Renal cortical epithelial cell (primary cell): Measurements from ENCODE around the gene UBASH3B. TPM values are rescaled to one million over a fixed set of nuclear protein-coding genes. Genes with fewer than 3 reads are reported as not detected.

Experiments
- DNase-seq: peaks from one replicate; pipeline ENCODE4 v3.0.0-alpha.2; 2011; ENCODE audit warnings: low read depth
- total RNA-seq: library from RNA; depleted of rRNA; stranded (reverse); fragments of >200 nt; gene quantifications from 2 replicates; pipeline ENCODE4 v1.2.3, GENCODE V29; 2014

Gene UBASH3B
- total RNA-seq, 1 donor from 2014 or later = 12.5 TPM

DNA sequence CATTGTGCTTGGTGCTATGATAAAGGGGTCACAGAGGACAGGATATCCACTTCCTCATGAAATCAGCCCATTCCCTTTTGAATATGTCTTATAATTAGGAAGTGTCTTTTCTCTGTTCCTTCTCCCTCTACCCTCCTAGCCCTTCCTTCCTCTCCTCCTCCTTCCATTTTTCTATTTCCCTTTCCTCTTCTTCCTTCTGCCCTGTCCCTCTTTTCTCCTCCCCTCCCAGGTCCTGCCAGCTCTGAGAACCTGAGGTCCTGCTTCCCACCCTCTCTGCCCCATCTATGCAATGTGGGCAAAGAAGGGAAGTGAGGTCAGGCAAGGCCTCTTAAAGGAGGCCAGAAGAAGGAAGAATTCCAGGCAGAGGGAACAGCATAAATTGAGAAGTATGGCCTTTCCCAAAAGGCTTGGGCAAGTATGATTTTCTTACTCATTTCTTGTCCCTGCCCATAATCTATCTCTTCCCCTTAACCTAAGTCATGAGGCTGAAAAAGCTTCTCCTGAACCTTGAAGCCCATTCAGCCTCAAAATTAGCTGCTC, 7.7 kb upstream of the UBASH3B start:
- DNase-seq = no peak

DNA sequence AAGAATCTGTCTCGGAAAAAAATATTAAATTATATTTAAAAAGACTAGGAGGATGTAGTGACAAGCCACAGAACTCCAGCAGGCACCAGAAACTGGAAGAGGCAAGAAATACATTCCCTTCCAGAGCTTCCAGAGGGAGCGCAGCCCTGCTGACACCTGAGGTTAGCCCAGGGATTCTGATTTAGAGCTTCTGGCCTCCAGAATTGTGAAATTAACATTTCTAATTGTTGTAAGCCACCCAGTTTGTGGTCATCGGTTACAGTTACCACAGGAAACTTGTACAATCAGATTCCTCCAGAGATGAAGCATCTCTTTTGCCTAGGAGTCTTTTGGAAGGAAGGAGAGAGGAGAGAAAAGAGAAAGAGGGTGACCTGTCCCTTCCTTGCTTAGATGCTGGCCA, 6.4 kb upstream of the UBASH3B start:
- peak; percentile 83 for DNase-seq

DNA sequence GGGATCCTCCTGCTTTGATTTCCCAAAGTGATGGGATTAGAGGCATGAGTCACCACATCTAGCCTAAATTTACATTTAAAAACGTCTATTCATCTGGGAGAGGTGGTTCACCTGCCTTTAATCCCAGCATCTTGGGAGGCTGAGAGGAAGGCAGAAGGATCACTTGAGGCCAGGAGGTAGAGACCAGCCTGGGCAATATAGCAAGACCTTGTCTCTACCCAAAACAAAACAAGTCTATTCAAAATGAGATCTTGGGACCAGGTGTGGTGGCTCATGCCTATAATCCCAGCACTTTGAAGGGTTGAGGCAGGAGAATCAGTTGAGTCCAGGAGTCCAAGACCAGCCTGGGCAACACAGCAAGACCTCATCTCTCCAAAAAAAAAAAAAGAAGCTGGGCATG, 4.9 kb upstream of the UBASH3B start:
- DNase-seq = no peak

DNA sequence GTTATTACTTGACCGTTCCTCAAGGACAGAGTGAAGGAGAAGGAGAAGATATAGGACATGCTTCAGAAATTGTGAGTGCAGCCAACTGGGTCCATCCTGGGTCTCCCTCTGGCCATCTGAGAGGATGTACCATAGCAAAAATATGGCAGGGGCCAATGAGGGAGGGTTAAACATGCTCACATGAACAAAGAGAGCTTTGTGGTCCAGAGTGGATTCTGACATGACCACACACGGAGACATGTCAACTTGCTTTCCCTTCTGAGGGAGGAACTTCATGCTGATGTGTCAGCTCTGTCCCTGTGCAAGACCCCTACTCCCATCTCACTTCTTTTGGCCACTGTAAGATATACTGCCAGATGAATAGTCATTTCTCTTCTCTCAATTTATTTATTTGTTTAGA, 3.0 kb upstream of the UBASH3B start:
- DNase-seq = no peak

DNA sequence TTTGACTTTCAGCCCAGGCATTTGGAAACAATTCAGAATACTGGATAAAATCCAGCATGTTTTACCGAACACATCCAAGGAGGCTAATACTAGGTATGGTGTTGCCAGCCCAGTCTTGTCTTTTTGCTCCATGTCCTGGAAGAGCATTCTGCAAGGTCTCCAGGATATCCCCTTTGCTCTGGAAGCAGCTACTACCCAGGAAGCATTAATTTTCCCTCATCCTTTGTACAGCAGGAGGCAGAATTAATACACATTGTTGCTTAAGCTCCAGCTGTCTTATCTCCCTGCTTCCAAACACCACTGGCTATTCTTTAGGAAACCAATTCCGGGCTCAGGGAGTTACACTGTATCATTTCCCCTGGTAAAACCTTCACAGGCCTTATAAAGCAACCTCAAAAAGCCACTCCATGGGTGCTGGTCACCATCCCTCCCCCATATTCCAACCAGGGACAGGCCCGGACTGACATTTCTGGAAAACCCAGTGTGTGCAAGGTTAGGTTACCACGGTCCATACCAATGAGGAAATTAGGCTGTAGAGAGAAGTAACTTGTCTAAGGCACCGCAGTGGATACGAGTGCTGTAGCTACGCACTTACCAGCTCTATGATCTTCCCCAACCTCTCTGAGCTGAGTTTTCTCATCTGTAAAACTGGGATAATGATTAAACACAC, 1.5 kb upstream of the UBASH3B start:
- no peak for DNase-seq

DNA sequence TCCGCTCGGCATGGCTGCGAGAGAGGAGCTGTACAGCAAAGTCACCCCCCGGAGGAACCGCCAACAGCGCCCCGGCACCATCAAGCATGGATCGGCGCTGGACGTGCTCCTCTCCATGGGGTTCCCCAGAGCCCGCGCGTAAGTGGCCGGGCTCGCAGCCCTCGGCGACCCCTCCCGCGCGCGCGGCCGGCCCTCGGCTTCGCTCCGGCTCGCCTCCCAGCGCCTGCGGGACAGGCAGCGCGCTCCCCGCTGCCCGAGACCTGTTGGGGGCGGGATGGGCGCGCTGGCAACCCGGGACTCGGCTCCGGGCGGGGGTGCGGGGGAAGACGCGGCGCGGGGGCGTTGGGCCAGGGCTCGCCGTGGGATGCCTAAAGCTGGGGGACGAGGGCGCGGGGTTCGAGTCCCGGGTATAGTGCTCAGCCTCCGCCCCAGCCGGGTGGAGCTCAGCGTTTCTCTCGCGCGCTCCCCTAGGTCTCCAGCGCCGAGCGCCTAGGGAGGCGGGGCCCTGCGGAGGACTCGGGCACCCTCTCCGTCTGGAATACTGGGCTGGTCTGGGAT, 630 bp downstream of the UBASH3B start:
- DNase-seq = no peak

DNA sequence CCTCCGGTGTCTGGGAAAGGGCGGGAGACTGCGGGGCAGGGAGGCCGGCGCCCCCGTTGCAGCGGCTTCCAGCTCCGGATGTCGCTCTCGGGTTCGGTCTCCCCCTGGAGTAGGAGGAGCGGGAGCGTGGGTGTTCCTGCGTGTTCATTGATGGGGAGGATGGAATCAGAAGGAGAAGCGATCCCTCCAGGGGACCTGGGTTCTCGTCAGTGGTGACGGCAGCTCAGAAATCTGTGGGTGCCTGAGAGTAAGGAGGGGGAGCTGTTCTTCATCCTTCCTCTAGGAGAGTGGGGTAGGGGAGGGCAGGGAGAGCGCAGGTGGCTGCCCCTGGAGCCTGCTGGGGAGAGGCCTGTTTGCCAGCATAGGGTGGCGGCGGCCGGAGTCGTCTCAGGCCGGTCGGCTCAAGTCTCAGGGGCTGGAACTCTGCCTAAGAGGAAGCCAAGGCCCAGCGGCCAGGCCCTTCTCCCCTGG, 1.1 kb downstream of the UBASH3B start:
- no peak for DNase-seq

DNA sequence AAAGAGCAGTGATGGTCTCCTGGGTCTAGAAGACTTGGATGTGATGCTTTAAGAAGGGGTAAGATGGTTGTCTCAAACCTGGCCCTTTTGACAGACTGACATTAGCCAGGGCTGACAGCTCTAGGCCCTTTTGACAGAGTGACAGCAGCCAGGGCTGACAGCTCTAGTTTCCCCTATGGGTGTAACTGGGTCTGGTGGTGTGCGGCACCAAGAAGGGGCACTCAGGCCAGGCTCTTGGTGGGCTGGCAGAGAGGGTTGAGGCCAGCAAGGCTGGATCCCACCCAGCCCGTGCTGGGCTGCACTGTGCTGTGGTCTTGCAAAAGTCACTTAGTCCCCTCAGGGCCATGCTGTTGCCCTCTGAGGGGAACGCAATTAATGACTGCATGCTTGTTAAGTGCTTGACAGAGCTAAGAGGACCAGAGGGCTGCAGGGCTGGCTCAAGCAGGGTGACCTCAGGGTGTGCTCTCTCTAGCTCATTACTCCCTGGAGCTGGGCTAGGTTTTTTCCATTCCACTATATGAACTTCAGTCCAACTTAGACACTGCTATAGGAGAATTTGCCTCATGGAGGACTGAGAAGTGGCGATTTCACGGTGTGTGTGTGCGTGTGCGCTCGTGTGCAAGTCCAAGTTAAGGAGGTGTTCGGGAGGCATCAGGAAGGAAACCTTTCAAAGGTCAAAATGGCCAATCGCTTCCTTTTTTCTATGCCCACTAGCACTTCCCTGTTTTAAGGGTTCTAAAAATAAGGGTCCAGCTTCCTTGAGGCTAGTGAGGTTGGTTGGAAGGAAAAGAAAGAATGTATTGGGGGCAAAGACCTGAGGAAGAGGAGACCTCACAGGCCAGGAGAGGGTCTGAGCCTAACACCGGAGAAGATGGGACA, 4.4 kb downstream of the UBASH3B start:
- DNase-seq = no peak

DNA sequence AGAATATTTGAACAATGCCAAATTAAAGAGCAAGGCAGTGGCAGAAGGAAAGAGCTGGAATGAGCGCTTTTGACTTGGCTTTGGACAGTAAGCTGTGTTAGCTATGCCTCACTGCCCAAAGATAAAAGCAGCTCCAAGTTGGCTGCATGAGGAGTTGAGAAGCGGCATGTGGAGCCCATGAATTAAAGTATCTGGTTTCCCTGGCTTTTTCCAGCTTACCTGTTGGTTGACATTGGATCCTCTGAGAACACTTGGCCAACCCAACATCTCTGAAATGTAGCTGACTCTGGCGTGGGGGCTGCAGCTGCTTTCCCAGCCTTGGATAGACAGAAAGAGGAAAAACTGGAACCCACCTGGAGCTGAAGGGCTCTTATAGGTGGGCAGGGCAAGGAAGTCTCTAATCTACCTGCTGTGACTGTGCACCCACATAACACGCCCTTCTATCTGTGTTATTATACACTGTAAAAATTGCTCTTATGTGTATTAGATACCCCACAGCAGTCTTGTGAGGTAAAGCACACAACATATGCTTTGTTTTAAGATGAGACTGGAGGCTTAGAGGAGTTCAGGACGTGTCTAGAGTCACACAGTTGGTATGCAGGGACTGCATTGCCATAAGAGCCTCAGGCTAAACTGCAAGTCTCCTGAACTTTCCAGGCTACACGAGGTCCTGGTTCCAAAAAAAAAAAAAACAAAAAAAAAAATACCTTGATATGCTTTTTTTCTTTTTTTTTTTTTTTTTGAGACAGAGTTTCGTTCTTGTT, 5.8 kb downstream of the UBASH3B start:
- peak; percentile 58 for DNase-seq

DNA sequence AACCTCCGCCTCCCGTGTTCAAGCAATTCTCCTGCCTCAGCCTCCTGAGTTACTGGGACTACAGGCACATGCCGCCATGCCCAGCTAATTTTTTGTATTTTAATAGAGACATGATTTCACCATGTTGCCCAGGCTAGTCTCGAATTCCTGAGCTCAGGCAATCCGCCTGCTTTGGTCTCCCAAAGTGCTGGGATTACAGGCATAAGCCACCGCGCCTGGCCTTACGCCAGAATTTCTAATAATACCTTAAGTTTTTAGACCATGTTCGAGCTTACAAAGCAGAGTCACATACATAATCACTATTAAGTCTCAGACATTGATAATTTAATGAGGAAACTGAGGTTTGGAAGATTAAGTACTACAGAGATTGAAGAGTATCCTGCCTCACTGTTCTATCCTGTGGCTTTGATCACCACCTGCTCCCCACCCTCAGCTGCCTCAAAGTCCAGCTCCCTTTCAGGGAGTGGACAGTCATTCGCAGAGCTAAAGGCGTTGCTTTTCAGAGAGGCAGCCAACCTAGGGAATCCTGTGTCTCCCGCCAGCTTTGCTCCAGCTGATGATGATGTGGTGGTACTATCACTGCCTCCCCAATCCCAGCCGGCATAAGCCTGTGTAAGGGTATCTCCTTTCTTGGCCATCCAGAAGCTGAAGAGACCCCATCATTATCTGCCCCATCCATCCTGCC, 7.7 kb downstream of the UBASH3B start:
- DNase-seq = no peak

DNA sequence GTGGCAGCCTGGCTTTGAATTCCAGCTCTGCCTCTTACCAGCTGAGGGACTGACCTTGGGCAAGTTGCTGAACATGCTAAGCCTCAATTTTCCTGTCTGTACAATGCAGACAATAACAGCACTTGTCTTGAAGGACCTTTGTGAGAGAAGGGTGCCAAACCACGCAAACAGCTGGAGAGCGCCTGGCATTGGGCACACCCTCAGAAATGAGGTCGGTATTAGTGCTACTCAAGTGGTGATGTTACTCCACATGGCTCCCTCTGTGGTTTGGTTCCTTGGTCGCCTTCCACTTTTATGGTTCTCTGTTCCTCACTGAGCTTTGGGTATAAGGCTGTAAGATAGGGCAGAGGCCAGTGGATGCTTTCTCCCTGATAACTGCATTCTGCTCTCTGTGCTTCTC, 8.2 kb downstream of the UBASH3B start:
- no peak for DNase-seq

DNA sequence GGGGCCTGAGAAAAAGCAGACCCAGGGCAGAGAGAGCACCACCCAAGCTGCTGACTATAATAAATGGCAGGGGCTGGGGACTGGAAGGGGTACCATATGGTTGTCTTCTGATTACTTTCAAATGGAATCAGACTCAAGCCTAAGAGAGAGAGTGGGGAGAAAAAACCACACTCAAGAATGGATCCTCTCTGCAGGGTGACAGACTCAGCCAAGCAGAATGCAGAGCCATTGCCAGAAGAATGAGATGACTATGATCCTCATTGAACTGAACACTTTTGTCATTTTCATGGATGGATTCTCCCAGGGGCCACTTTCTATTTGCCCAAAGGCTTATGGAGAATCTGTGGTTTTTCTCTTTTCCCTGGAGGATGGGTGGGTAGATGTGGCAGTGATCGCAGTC, 8.7 kb downstream of the UBASH3B start:
- no peak for DNase-seq

DNA sequence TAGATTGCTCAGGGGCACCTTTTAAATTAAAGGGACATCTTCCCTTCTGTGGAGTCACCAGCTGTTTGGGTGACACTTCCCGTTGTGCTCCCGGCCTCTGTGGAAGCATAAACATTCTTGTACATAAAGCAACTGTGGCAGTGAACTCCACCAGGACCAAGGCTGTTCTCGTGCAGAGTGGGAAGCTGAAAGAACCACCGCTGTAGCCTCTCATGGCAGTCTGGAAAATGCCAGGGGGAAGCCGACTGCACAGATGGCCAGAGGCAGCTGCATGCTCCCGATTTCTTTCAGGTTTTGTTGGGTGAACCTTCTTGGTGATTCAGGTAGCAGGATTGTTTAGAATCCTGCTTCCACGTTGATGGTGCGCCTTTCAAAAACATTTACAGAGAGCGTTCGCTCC, 10.3 kb downstream of the UBASH3B start:
- DNase-seq = no peak

DNA sequence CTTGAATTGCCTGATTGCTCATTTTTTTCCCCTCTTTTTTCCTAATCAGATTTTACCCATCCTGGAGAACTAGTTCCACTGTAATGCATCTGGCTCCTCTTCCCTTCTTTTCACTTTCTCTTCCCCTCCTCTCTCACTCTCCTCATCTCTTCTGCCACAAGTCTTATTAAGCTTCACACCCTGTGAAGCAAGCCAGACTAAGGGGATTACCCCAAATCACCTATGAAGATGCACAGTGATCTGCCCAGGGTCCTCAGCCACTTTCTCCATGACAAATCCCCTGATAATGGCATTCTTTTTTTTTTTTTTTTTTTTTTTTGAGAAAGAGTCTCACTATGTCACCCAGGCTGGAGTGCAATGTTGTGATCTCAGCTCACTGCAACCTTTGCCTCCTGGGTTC, 11.2 kb downstream of the UBASH3B start:
- DNase-seq = no peak

DNA sequence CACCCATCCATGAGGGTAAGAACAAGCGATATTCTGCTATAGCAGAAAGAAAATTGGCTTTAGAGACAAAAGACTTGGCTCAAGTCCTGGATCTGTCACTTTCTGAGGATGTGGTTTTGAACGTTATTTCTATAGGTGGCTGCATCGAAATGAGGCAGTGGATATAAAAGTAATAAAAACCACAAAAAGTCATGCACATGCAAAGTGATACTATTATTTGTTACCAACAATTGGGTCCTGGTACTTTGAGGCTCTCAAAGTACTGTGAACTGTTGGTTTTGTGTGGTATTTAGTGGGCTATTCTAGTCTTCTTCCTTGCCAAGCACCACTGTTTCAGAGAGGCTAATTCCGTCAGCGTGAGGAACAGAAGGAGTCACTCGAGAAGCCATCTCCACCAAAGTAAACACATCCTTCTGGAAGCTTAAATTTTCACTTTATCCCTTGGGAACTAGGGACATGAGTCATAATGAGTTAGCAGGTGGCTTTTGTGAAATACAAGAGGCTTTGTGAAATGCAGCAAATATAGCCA, 13.1 kb downstream of the UBASH3B start:
- peak; percentile 75 for DNase-seq

DNA sequence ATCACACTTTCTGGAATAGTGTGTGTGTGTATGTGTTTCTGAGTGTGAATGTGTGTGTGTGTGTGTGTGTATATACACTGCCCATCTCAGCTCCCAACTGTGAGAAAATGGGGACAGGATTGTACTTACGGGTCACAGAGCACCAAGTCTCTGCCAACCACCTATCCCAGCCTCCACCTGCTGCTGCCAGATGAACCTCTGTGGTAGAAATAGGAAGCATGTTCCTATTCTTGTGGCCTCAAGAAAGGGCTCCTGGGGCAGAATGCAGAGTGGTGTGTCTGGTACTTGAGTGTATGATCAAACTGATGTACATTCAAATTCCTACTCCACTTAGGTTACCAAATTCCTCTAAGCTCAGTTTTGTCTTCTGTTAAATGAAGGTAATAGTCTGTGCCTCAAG, 14.6 kb downstream of the UBASH3B start:
- no peak for DNase-seq

DNA sequence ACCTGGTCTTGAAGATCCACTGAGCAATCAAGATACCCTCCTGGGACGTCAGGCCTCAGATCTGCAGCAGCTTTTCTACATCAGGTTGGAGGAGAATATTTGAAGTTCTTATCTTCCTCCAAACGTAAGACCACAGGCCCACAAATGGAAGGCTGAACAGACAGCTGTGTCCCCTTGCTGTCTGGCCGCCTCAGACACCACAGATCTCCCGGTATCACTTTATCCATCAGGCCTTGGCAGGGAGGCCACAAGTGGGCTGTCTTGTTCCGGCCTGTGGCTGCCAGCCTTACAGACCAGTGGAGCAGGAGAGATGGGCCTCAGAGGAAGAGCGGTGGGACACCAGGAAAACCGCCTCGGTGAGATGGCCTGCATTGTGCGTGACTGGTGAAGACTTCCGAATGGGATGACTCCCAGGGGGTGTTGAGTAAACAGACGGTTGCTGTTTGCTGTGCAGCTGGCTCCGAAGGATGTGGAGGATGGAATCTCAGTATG, 15.9 kb downstream of the UBASH3B start:
- no peak for DNase-seq

DNA sequence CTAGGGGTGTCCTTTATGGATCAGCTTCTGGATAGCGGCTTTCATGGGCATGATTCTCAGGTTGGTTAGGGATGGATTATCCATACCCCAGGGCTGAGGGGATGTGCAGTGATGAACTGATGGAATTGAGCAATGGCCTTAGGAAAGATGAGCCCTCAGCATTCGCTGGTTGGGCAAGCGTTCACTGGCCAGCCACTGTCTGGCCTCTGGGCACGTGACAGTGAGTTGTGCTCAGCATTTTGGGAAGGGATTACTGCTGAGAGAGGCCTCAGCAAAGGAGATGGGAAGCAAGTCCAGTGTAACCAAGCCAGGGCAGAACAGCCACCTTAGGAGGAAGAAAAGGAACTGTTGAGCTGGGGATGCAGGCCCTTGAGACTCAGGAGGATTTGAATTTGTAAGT, 17.4 kb downstream of the UBASH3B start:
- no peak for DNase-seq

DNA sequence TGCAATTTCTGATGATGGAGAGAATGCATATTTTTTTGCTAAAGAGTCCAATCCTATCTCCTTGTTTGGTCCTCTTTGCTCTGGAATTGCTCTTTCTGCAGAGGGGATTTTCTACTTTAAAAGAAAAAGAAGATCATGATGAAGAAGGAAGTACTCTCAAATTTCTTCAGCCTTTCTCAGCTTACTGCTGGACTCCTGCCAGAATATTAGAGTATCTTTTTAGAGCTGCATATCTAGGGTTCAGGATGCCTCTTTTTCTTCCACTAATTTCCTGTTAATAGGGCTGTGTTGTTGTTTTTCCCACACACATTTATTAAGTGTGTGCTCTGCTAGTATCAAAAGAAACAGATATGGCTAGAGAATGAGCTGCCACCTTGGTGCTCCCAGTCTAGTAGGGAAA, 18.2 kb downstream of the UBASH3B start:
- no peak for DNase-seq

DNA sequence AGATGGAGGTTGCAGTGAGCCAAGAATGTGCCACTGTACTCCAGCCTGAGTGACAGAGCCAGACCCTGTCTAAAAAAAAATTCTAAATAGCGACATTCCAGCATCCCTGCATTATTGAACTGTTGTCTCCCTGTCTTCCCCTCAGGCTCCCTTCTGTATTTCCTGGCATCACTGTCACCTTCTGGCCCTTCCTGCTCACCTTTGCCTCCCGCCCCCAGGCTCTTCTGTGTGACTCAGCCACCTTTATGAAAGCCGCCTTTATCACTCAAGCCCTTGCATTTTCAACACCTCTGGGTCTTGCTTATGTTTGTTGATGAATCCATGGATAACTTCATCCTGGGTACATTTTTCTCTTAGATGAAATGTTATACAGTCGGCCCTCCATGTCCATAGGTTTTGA, 21.1 kb downstream of the UBASH3B start:
- no peak for DNase-seq

DNA sequence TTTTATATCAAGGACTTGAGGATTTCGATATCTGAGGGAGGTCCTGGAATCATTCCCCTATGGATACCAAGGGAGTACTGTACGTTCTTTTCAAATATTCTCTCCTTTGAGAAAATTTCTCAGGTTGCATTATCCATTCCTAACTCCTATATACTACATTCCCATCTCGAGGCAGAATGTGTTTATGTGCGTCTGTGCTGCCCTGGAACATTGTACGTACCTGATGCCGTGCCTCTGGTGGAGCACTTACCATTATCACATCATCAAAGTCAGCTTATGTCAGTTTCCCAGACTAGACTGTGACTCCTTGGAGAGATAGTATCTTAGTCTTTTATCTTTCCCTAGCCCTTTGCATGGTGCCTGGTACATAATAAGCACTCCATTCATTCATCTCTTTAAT, 21.7 kb downstream of the UBASH3B start:
- DNase-seq = no peak
